HEK293 (cell line): ENCODE data around the gene PSMB11.

Experiments used
- BCL11A ChIP-seq: fragments of 450-650 bp; formaldehyde crosslinking; IDR thresholded peaks from 2 replicates; pipeline ENCODE4 v1.5.1; 2016; ENCODE audit warnings: low read depth, missing biosample characterization, missing genetic modification characterization
- FEZF1 ChIP-seq: fragments of 450-650 bp; formaldehyde crosslinking; IDR thresholded peaks from 2 replicates; pipeline ENCODE4 v1.5.1; 2016; ENCODE audit warnings: missing biosample characterization, missing genetic modification characterization
- KLF16 ChIP-seq: fragments of 450-650 bp; formaldehyde crosslinking; IDR thresholded peaks from 2 replicates; pipeline ENCODE4 v1.5.1; 2017; ENCODE audit warnings: missing biosample characterization, missing genetic modification characterization
- RBAK ChIP-seq: fragments of 450-650 bp; formaldehyde crosslinking; IDR thresholded peaks from 2 replicates; pipeline ENCODE4 v1.5.1; 2016; ENCODE audit warnings: missing biosample characterization, missing genetic modification characterization
- SETDB1 ChIP-seq: IDR thresholded peaks from one replicate; pipeline ENCODE4 v1.6.1; 2017; ENCODE audit warnings: mild to moderate bottlenecking, low read length, moderate library complexity, mixed read lengths; ENCODE audit not compliant: insufficient read length
- TCF7L2 ChIP-seq: IDR thresholded peaks from 2 replicates; pipeline ENCODE4 v1.6.1; 2011; ENCODE audit warnings: low read depth, mild to moderate bottlenecking, inconsistent platforms, low read length, moderate library complexity, borderline replicate concordance
- WT1 ChIP-seq: fragments of 450-650 bp; formaldehyde crosslinking; IDR thresholded peaks from 2 replicates; pipeline ENCODE4 v1.5.1; 2016; ENCODE audit warnings: missing biosample characterization, missing genetic modification characterization
- ZBTB17 ChIP-seq: fragments of 450-650 bp; formaldehyde crosslinking; IDR thresholded peaks from 2 replicates; pipeline ENCODE4 v1.5.1; 2016; ENCODE audit warnings: missing biosample characterization, missing genetic modification characterization
- ZBTB20 ChIP-seq: fragments of 450-650 bp; formaldehyde crosslinking; IDR thresholded peaks from 2 replicates; pipeline ENCODE4 v1.5.1; 2016; ENCODE audit warnings: missing biosample characterization, missing genetic modification characterization
- ZNF133 ChIP-seq: fragments of 450-650 bp; formaldehyde crosslinking; IDR thresholded peaks from 2 replicates; pipeline ENCODE4 v1.5.1; 2016; ENCODE audit warnings: missing biosample characterization, missing genetic modification characterization
- ZNF202 ChIP-seq: fragments of 450-650 bp; formaldehyde crosslinking; IDR thresholded peaks from 2 replicates; pipeline ENCODE4 v1.5.1; 2016; ENCODE audit warnings: missing biosample characterization, missing genetic modification characterization, borderline replicate concordance
- ZNF223 ChIP-seq: fragments of 450-650 bp; formaldehyde crosslinking; IDR thresholded peaks from 2 replicates; pipeline ENCODE4 v1.5.1; 2016; ENCODE audit warnings: missing biosample characterization, missing genetic modification characterization
- ZNF248 ChIP-seq: fragments of 450-650 bp; formaldehyde crosslinking; IDR thresholded peaks from 2 replicates; pipeline ENCODE4 v1.5.1; 2017; ENCODE audit warnings: missing biosample characterization, missing genetic modification characterization
- ZNF394 ChIP-seq: fragments of 450-650 bp; formaldehyde crosslinking; IDR thresholded peaks from 2 replicates; pipeline ENCODE4 v1.5.1; 2016; ENCODE audit warnings: missing biosample characterization, missing genetic modification characterization, mild to moderate bottlenecking, moderate library complexity, borderline replicate concordance
- ZNF404 ChIP-seq: fragments of 450-650 bp; formaldehyde crosslinking; IDR thresholded peaks from 2 replicates; pipeline ENCODE4 v1.5.1; 2017; ENCODE audit warnings: missing biosample characterization, missing genetic modification characterization
- ZNF433 ChIP-seq: fragments of 450-650 bp; formaldehyde crosslinking; IDR thresholded peaks from 2 replicates; pipeline ENCODE4 v1.5.1; 2016; ENCODE audit warnings: missing biosample characterization, missing genetic modification characterization, low read depth
- ZNF501 ChIP-seq: fragments of 450-650 bp; formaldehyde crosslinking; IDR thresholded peaks from 2 replicates; pipeline ENCODE4 v1.5.1; 2016; ENCODE audit warnings: missing biosample characterization, missing genetic modification characterization
- ZNF544 ChIP-seq: fragments of 450-650 bp; formaldehyde crosslinking; IDR thresholded peaks from 2 replicates; pipeline ENCODE4 v1.5.0; 2017; ENCODE audit warnings: missing biosample characterization, missing genetic modification characterization
- ZNF548 ChIP-seq: fragments of 450-650 bp; formaldehyde crosslinking; IDR thresholded peaks from 2 replicates; pipeline ENCODE4 v1.5.1; 2016; ENCODE audit warnings: missing biosample characterization, missing genetic modification characterization
- ZNF549 ChIP-seq: fragments of 450-650 bp; IDR thresholded peaks from 2 replicates; pipeline ENCODE4 v1.5.1; 2018; ENCODE audit warnings: missing biosample characterization, missing genetic modification characterization, mild to moderate bottlenecking, inconsistent platforms, moderate library complexity
- ZNF555 ChIP-seq: fragments of 450-650 bp; formaldehyde crosslinking; conservative IDR thresholded peaks from 2 replicates; pipeline ENCODE4 v1.5.1; 2017; ENCODE audit warnings: missing biosample characterization, mild to moderate bottlenecking, missing genetic modification characterization, inconsistent platforms
- ZNF585B ChIP-seq: fragments of 450-650 bp; formaldehyde crosslinking; IDR thresholded peaks from 2 replicates; pipeline ENCODE4 v1.5.1; 2016; ENCODE audit warnings: missing biosample characterization, missing genetic modification characterization
- ZNF621 ChIP-seq: fragments of 450-650 bp; formaldehyde crosslinking; IDR thresholded peaks from 2 replicates; pipeline ENCODE4 v1.5.1; 2017; ENCODE audit warnings: missing biosample characterization, missing genetic modification characterization
- ZNF624 ChIP-seq: fragments of 450-650 bp; formaldehyde crosslinking; IDR thresholded peaks from 2 replicates; pipeline ENCODE4 v1.5.1; 2017; ENCODE audit warnings: missing biosample characterization, missing genetic modification characterization
- ZNF654 ChIP-seq: fragments of 450-650 bp; formaldehyde crosslinking; IDR thresholded peaks from 2 replicates; pipeline ENCODE4 v1.5.1; 2016; ENCODE audit warnings: low read depth, missing biosample characterization, missing genetic modification characterization
- ZNF707 ChIP-seq: fragments of 450-650 bp; formaldehyde crosslinking; IDR thresholded peaks from 2 replicates; pipeline ENCODE4 v1.5.1; 2016; ENCODE audit warnings: missing biosample characterization, missing genetic modification characterization
- ZSCAN23 ChIP-seq: fragments of 450-650 bp; formaldehyde crosslinking; IDR thresholded peaks from 2 replicates; pipeline ENCODE4 v1.5.1; 2016; ENCODE audit warnings: missing biosample characterization, missing genetic modification characterization
- TF ChIP-seq, protein P1 (sequence below): fragments of 450-650 bp; formaldehyde crosslinking; IDR thresholded peaks from 2 replicates; pipeline ENCODE4 v1.5.1; 2017; ENCODE audit warnings: missing biosample characterization, missing genetic modification characterization
- TF ChIP-seq, protein P2 (sequence below): fragments of 450-650 bp; formaldehyde crosslinking; IDR thresholded peaks from 2 replicates; pipeline ENCODE4 v1.5.1; 2016; ENCODE audit warnings: missing biosample characterization, missing genetic modification characterization
- TF ChIP-seq, protein P3 (sequence below): fragments of 450-650 bp; IDR thresholded peaks from 2 replicates; pipeline ENCODE4 v1.5.1; 2018; ENCODE audit warnings: missing biosample characterization, missing genetic modification characterization
- TF ChIP-seq, protein P4 (sequence below): fragments of 450-650 bp; formaldehyde crosslinking; IDR thresholded peaks from 2 replicates; pipeline ENCODE4 v1.5.1; 2016; ENCODE audit warnings: missing biosample characterization, missing genetic modification characterization
- TF ChIP-seq, protein P5 (sequence below): fragments of 450-650 bp; formaldehyde crosslinking; IDR thresholded peaks from 2 replicates; pipeline ENCODE4 v1.5.1; 2016; ENCODE audit warnings: missing biosample characterization, missing genetic modification characterization
- TF ChIP-seq, protein P6 (sequence below): fragments of 450-650 bp; formaldehyde crosslinking; optimal IDR thresholded peaks from 2 replicates; pipeline ENCODE3; 2016; ENCODE audit warnings: missing biosample characterization, mild to moderate bottlenecking, missing genetic modification characterization

Gene PSMB11

DNA sequence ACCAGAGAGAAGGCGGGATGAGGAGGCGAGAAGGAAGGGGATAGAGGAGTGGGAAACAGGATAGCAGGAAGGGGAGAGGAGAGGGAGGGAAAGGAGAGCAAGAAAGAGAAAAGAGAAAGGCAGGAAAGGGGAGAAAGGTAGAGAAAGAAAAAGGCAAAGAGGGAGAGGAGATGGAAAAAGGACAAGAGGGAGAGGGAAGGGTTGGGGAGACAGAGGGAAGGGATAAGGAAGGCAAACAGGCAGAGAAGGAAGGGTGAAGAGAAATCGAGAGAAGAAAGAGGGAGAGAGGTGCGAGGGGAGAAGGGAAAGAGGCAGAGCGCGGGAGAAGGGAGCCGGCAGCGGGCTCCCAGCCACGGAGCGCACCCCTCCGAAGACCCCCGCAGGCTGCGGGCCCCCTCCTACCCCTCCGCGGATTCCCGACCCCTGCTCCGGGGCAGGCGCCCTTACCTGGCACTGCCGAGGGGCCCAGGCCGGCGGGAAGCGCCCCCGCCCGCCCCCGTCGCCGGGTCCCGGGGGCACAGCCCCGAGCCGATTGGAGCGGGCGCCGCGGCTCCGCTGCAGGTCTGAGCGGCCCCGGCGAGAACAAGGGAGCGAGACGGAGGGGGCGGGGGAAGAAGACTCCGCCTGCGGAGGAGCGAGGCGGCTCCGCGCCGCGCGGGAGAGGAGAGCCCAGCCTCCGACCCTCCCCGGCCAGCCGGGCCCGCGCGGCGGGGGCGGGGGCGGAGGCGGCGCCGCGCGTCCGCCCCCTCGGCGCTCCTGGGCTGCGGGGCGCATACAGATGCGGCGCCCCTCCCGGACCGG lies 15.1 kb downstream of the PSMB11 start, which contains the start of gene CDH24 (continued):
- no peak for TF ChIP-seq KLF16 (tag by site-specific recombination)
- no peak for TF ChIP-seq ZNF133 (tag by site-specific recombination)
- TF ChIP-seq, protein P1, sequence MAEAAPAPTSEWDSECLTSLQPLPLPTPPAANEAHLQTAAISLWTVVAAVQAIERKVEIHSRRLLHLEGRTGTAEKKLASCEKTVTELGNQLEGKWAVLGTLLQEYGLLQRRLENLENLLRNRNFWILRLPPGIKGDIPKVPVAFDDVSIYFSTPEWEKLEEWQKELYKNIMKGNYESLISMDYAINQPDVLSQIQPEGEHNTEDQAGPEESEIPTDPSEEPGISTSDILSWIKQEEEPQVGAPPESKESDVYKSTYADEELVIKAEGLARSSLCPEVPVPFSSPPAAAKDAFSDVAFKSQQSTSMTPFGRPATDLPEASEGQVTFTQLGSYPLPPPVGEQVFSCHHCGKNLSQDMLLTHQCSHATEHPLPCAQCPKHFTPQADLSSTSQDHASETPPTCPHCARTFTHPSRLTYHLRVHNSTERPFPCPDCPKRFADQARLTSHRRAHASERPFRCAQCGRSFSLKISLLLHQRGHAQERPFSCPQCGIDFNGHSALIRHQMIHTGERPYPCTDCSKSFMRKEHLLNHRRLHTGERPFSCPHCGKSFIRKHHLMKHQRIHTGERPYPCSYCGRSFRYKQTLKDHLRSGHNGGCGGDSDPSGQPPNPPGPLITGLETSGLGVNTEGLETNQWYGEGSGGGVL = peak; percentile 57
- no peak for TF ChIP-seq ZNF549 (tag by site-specific recombination)
- TF ChIP-seq ZNF555 (tag by site-specific recombination) = no peak
- TF ChIP-seq ZBTB17 (tag by site-specific recombination) = peak; percentile 88
- no peak for TF ChIP-seq ZNF548 (tag by site-specific recombination)
- no peak for TF ChIP-seq ZNF585B
- no peak for TF ChIP-seq SETDB1
- no peak for TF ChIP-seq ZNF501 (tag by site-specific recombination)
- TF ChIP-seq, protein P2, sequence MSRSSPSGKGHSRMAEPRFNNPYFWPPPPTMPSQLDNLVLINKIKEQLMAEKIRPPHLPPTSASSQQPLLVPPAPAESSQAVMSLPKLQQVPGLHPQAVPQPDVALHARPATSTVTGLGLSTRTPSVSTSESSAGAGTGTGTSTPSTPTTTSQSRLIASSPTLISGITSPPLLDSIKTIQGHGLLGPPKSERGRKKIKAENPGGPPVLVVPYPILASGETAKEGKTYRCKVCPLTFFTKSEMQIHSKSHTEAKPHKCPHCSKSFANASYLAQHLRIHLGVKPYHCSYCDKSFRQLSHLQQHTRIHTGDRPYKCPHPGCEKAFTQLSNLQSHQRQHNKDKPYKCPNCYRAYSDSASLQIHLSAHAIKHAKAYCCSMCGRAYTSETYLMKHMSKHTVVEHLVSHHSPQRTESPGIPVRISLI (tag by site-specific recombination) = no peak
- TF ChIP-seq, protein P3, sequence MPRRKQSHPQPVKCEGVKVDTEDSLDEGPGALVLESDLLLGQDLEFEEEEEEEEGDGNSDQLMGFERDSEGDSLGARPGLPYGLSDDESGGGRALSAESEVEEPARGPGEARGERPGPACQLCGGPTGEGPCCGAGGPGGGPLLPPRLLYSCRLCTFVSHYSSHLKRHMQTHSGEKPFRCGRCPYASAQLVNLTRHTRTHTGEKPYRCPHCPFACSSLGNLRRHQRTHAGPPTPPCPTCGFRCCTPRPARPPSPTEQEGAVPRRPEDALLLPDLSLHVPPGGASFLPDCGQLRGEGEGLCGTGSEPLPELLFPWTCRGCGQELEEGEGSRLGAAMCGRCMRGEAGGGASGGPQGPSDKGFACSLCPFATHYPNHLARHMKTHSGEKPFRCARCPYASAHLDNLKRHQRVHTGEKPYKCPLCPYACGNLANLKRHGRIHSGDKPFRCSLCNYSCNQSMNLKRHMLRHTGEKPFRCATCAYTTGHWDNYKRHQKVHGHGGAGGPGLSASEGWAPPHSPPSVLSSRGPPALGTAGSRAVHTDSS (tag by site-specific recombination) = no peak
- no peak for TF ChIP-seq WT1 (tag by site-specific recombination)
- TF ChIP-seq ZNF624 (tag by site-specific recombination) = no peak
- no peak for TF ChIP-seq ZNF654
- no peak for TF ChIP-seq ZNF394 (tag by site-specific recombination)
- TF ChIP-seq RBAK (tag by site-specific recombination) = no peak
- TF ChIP-seq ZNF248 (tag by site-specific recombination) = no peak
- TF ChIP-seq, protein P4, sequence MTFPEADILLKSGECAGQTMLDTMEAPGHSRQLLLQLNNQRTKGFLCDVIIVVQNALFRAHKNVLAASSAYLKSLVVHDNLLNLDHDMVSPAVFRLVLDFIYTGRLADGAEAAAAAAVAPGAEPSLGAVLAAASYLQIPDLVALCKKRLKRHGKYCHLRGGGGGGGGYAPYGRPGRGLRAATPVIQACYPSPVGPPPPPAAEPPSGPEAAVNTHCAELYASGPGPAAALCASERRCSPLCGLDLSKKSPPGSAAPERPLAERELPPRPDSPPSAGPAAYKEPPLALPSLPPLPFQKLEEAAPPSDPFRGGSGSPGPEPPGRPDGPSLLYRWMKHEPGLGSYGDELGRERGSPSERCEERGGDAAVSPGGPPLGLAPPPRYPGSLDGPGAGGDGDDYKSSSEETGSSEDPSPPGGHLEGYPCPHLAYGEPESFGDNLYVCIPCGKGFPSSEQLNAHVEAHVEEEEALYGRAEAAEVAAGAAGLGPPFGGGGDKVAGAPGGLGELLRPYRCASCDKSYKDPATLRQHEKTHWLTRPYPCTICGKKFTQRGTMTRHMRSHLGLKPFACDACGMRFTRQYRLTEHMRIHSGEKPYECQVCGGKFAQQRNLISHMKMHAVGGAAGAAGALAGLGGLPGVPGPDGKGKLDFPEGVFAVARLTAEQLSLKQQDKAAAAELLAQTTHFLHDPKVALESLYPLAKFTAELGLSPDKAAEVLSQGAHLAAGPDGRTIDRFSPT (tag by site-specific recombination) = no peak
- no peak for TF ChIP-seq ZNF223 (tag by site-specific recombination)
- no peak for TF ChIP-seq BCL11A (tag by site-specific recombination)
- no peak for TF ChIP-seq ZNF404 (tag by site-specific recombination)
- no peak for TF ChIP-seq ZNF621 (tag by site-specific recombination)
- no peak for TF ChIP-seq FEZF1 (tag by site-specific recombination)
- TF ChIP-seq ZNF433 (tag by site-specific recombination) = no peak
- TF ChIP-seq ZNF707 (tag by site-specific recombination) = no peak
- no peak for TF ChIP-seq ZNF544
- TF ChIP-seq ZNF202 (tag by site-specific recombination) = no peak
- TF ChIP-seq, protein P5, sequence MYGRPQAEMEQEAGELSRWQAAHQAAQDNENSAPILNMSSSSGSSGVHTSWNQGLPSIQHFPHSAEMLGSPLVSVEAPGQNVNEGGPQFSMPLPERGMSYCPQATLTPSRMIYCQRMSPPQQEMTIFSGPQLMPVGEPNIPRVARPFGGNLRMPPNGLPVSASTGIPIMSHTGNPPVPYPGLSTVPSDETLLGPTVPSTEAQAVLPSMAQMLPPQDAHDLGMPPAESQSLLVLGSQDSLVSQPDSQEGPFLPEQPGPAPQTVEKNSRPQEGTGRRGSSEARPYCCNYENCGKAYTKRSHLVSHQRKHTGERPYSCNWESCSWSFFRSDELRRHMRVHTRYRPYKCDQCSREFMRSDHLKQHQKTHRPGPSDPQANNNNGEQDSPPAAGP (tag by site-specific recombination) = no peak
- TF ChIP-seq, protein P6, sequence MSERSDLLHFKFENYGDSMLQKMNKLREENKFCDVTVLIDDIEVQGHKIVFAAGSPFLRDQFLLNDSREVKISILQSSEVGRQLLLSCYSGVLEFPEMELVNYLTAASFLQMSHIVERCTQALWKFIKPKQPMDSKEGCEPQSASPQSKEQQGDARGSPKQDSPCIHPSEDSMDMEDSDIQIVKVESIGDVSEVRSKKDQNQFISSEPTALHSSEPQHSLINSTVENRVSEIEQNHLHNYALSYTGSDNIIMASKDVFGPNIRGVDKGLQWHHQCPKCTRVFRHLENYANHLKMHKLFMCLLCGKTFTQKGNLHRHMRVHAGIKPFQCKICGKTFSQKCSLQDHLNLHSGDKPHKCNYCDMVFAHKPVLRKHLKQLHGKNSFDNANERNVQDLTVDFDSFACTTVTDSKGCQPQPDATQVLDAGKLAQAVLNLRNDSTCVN (tag by site-specific recombination) = no peak
- TF ChIP-seq ZBTB20 (tag by site-specific recombination) = peak; percentile 28
- no peak for TF ChIP-seq TCF7L2
- TF ChIP-seq ZSCAN23 = peak; percentile 33; the same call in 1 of the 2 replicates
